GM21737 (cell line): ENCODE measurements around the gene P2RX6.
A peak's percentile ranks its signal among the peaks of the same experiment; 100 is the strongest.

Experiments used
- ATAC-seq: cut with Tn5 transposase; IDR thresholded peaks from one replicate; pipeline ENCODE4 v1.9.1; 2021; ENCODE audit warnings: mild to moderate bottlenecking, moderate library complexity; ENCODE audit not compliant: unreplicated experiment

The P2RX6 gene

GRCh38 chr22:21012446-21013407 lies 2.2 kb upstream of the P2RX6 start:
- ATAC-seq, result no peak

DNA sequence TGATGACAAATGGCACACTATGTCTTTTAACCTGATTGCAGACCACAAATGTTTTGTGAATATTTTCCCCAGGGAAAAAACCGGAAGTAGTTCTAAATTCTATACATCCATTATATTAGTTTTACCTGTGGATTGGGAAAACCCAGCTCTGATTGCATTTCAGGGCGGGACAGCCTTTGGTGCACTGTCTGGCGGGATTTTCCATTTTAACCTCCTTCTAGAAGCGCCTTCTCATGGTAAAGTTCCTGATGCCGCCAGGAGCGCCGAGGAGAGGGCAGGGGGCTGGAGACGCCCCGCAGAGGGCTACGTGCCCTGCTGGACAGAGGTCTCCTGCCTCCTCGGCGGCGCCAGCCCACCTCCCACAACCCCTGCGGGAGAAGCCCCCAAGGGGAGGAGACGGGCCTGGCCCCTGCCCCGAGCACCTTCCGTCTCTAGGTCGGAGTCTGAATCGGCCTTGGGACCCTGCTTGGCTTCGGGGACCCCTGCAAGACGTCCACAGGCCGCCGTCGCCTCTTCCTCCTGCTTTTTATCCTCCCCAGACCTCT lies 1.2 kb upstream of the P2RX6 start:
- peak; percentile 15 for ATAC-seq

DNA sequence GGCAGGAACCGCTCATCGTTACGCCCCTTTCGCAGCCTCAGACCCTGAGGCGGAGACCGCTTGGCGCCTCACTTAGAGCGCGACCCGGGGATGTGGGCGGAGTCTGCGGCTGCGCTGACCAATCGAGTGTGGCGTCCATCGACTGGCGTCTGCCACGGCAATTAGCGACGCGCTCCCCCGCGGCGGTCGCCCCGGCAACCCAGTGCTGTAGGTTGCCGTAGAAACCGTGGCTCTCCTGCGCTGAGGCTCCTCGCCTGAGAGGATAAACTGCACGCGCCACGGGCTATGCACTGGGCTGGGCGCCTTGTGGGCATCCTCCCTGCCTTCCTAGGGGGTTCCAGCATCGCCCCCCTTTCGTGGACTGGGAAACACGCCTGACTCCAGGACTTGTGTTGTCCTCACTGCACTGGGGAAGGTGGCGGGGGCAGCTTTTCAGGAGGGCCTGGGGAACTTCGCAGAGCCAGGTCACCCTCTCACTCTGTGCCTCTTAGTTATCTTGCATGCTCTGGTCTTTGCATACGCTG lies 701 bp upstream of the P2RX6 start:
- peak; percentile 77 for ATAC-seq

- ATAC-seq, result no peak
Observed at GRCh38 chr22:21015466-21016006, 571 bp downstream of the P2RX6 start.

GRCh38 chr22:21016644-21017420 lies 1.9 kb downstream of the P2RX6 start:
- ATAC-seq, result no peak

DNA sequence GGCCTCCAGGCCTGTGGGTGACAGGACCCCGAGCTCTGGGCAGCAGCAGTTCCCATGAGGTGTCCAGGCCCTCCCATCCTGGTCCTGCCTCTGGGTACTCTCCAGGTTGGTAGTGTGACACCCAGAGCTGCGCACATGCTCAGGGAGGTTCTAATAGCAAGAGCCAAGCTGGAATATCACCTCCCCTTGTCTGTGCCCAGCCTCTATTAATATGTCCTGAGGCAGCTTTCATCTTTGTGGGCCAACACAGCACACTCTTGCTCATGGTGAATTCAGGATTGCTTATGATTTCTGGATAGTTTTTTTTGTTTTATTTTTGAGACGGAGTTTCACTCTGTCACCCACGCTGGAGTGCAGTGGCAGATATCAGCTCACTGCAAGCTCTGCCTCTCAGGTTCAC lies 3.3 kb downstream of the P2RX6 start:
- no peak for ATAC-seq

GRCh38 chr22:21020802-21021429 lies 6.0 kb downstream of the P2RX6 start:
- no peak for ATAC-seq

- ATAC-seq, result no peak
Observed at GRCh38 chr22:21022507-21022906, 7.5 kb downstream of the P2RX6 start.

- ATAC-seq, result no peak
Observed at GRCh38 chr22:21022955-21023614, 8.1 kb downstream of the P2RX6 start.

GRCh38 chr22:21025266-21025665 lies 10.3 kb downstream of the P2RX6 start:
- ATAC-seq, result no peak

DNA sequence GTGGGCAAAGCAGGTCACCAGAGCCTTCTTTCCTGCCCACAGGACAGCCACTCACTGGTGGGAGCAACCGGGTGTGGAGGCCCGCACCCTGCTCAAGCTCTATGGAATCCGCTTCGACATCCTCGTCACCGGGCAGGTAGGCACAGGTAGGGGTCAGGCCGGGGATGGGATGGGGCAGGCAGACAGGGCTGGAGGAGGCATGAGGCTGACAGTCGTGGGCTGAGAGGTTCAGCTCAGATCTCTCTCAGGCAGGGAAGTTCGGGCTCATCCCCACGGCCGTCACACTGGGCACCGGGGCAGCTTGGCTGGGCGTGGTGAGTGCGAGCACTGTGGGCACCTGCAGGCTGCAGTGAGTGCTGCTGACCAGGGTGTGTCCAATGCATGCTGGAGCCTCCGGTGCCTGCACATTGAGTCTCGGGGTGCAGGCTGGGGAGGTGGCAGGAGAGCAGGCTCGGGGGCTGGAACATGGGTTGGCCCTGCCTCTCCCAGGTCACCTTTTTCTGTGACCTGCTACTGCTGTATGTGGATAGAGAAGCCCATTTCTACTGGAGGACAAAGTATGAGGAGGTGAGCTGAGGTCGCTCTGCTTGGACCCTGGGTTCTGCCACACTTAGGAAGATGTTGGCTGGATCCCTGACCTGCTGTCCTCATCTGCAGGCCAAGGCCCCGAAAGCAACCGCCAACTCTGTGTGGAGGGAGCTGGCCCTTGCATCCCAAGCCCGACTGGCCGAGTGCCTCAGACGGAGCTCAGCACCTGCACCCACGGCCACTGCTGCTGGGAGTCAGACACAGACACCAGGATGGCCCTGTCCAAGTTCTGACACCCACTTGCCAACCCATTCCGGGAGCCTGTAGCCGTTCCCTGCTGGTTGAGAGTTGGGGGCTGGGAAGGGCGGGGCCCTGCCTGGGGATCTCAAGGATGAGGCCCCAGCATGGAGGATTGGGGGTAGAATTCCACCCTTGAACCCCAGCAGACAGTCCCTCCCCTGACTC lies 11.1 kb downstream of the P2RX6 start:
- ATAC-seq, result no peak

DNA sequence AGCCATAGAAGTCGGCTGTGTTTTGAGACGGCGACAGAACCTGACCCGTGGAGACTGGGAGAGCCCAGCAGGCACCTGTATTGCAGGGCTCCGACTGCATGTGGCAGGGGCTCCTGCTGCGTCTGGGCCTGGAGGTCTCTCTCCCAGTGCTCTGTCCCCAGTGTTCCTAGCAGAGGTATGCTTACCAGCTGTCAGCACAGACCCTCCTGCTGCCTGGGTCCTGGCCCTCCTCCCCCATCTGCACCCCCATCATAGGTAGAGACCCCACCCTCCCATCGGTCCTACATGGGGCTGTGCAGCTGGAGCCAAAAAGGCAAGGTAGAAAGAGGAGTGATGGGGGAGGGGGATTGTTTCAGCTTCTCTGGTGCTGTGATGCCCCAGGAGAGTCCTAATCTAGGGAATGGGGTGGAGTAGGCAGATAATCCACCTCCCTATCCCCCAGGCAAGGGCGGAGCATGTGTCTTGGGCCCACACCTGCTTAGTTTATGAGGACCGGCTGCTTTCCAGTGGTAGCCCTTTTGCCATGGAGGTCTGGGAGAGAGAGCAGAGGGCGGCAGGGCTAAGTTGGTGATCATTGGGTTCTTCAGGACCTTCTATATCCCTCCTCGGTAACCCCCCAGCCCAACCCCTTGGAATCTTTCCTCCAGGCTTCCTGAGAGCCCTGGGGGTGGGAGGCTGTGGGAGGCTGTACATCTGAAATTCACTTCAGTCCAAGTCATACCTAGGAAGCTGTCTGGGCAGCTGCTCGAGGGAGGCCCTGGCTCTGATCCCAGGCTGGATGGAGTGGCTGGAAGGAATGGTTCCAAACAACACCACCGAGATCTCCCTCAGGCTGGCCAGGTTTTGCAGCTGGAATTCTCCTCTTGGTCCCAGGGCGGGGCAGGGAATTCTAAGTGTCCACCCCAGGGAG lies 12.1 kb downstream of the P2RX6 start:
- no peak for ATAC-seq

- no peak for ATAC-seq
Observed at GRCh38 chr22:21028277-21029251, 13.6 kb downstream of the P2RX6 start.

- no peak for ATAC-seq
Observed at GRCh38 chr22:21029486-21030025, 14.6 kb downstream of the P2RX6 start.

DNA sequence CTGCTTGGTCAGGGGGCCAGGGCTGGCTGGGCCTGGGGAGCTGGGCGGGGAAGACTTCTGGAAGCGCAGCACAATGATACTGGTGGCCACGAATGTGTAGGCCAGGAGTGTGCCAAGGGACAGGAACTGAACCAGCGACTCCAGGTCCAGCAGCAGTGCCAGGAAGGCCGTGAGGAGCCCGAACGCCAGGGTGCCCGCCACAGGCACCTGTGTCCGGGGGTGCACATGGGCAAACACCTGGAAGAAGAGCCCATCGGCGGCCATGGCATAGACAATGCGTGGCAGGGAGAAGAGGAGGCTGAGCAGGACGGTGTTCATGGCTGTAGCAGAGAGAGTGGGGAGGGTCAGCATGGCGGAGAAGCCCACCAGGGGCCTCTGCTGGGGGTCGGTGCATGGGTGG lies 15.1 kb downstream of the P2RX6 start:
- no peak for ATAC-seq
